Adrenal gland (tissue), 12 donors: ENCODE results near the gene EPO. TPM values are rescaled to one million over a fixed set of nuclear protein-coding genes. Genes with fewer than 3 reads are reported as not detected.

Experiments
- DNase-seq, 7 donors: peaks; one replicate each; pipeline ENCODE4 v3.0.0-alpha.2; 2019 to 2020
- H3K27ac ChIP-seq, 5 donors: fragments of 200-600 bp; sonication (generic) in 4 of 5; 1 replicate in 3 of 5; 2 replicates in 2 of 5; pipeline versions ENCODE4 v1.5.1 to v1.8.0; 2016 to 2020; ENCODE audit warnings: mild to moderate bottlenecking in 1 of 5
- H3K27me3 ChIP-seq: fragments of 200-600 bp; 2 replicates; pipeline ENCODE4 v1.8.0; 2021
- H3K36me3 ChIP-seq, 2 donors: fragments of 200-600 bp; replicated peaks in 1 of 2; 1 replicate in 1 of 2; 2 replicates in 1 of 2; pipeline versions ENCODE4 v1.5.1 to v1.8.0; 2018 to 2022
- H3K4me1 ChIP-seq, 2 donors: fragments of 200-600 bp; replicated peaks in 1 of 2; 1 replicate in 1 of 2; 2 replicates in 1 of 2; pipeline versions ENCODE4 v1.5.1 to v1.8.0; 2018 to 2021
- H3K4me3 ChIP-seq, 4 donors: fragments of 200-600 bp; sonication (generic) in 3 of 4; one replicate each; pipeline ENCODE4 v1.5.1; 2016 to 2018
- H3K9me3 ChIP-seq, 3 donors: fragments of 200-600 bp; sonication (generic) in 1 of 3; replicated peaks in 1 of 3; 1 replicate in 2 of 3; 2 replicates in 1 of 3; pipeline versions ENCODE4 v1.5.1 to v1.8.0; 2016 to 2021
- POLR2A ChIP-seq, 2 donors: fragments of 450-650 bp; IDR thresholded peaks; one replicate each; pipeline ENCODE4 v1.6.1; 2017; ENCODE audit warnings: antibody characterized with exemption in 2 of 2, mild to moderate bottlenecking in 2 of 2, moderate library complexity in 1 of 2
- WGBS, 4 donors: extraction: QIAGEN DNeasy Blood & Tissue Kit in 2 of 4; methylation state at CpG; one replicate each; pipeline versions ENCODE4 v1.1.5 to v1.1.7; 2013 to 2017; 5-methylcytosine and 5-hydroxymethylcytosine counted together
- intact Hi-C, 2 donors: fragments of 100-400 bp; cut with DNase I; formaldehyde crosslinking; loops; one replicate each; pipeline versions ENCODE4 v1.14.1 to v1.15.0; 2022 to 2023
- polyA plus RNA-seq, 3 donors: library from polyadenylated mRNA; stranded (reverse); fragments of 200-250 nt in 2 of 3; fragments of 350-450 nt in 1 of 3; fragmentation: Illumina TruSeq in 1 of 3; extraction: RNeasy Lipid Tissue Mini Kit (QIAGEN cat#74804) in 1 of 3; gene quantifications; one replicate each; pipeline ENCODE4 v1.2.3, GENCODE V29; 2013 to 2014
- total RNA-seq, 9 donors: library from RNA; depleted of rRNA in 4 of 9; stranded (reverse); fragments of >200 nt in 4 of 9; fragments of 120-200 nt in 1 of 9; fragmentation: NEBNext Ultra II Directional in 1 of 9; extraction: Animal tissue kit (Norgen Biotek cat#: 25700) in 1 of 9; gene quantifications; one replicate each; pipeline versions ENCODE4 v1.1.0 to v1.2.4, GENCODE V29; 2013 to 2023
- TF ChIP-seq, protein P1 (sequence below), 6 experiments: fragments of 450-650 bp in 4 of 6; fragments of 200-600 bp in 2 of 6; sonication (generic) in 1 of 6; IDR thresholded peaks; 1 replicate in 5 of 6; 2 replicates in 1 of 6; pipeline versions ENCODE4 v1.5.1 to v1.8.0; 2016 to 2021; ENCODE audit warnings: antibody characterized with exemption in 6 of 6, mild to moderate bottlenecking in 2 of 6, moderate library complexity in 1 of 6
- donor health status: healthy with polysubstance abuse.
- donor health status: Bipolar disorder and iron deficiency.
- donor health status: DM: yes; HTN: yes; CAD: no.
- donor health status: DM: no; HTN: no; CAD: no.
- donor health status: DM: no; HTN: no; CAD: no.
- donor health status: DM: yes; HTN: yes; CAD: no.

The EPO gene
- total and polyA plus RNA-seq, 12 donors, result 0.10 to 0.17 TPM; not detected in 10

DNA sequence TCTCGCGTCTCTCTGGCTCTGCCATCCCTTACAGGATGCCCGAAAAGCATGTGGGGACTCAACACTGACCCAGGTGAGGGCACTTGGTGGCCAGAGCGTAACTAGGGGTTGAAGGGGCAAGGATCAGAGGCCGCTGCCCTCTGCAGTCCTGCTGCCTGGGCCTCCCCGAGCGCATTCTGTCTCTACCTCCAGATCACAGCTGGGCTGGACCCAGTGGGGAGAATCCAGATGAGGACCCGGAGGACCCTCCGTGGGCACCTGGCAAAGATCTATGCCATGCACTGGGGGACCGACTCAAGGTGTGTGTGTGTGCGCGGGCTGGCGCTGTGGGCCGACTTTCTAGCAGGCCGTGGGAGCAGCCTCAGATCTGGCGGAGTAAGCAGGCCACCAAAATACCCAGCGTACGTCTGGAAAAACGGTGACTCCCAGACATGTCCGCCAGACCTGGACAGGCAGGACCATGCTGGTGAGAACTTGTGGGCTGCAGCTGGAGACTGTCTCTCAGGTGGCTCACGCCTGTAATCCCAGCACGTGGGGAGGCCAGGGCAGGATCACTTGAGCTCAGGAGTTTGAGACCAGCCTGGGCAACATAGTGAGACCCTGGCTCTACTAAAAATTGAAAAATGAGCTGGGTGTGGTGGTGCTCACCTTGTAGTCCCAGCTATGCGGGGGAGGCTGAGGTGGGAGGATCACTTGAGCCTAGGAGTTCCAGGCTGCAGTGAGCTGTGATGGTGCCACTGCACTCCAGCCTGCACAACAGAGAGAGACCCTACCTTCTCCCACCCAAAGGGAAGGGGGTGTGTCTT lies 43.6 kb upstream of the EPO start:
- Histone ChIP-seq H3K4me1 (peaks cover 10 to 31% of the 10 kb centered on the region in 2 donors), H3K9me3 (no peaks in the 10 kb centered on the region), H3K36me3 (peaks cover 0 to 45% of the 10 kb centered on the region in 2 donors), H3K27me3 (no peaks in the 10 kb centered on the region), H3K27ac (peak overlapping the region; percentile 48 to 99 (median 96)), H3K4me3 (peak overlapping the region in 1 of 4 donors; percentile 83)
- 72 to 78% (median 75%) methylated on average over 18 to 23 of the region's 23 CpGs for WGBS, 4 donors
- intact Hi-C loops, result loop anchor here in 1 of 2 donors (5.0 kb wide), 1 partner anchor 94 kb away; no protein-coding TSS in a partner anchor
- DNase-seq, result peak in 5 of 7 donors; percentile 11 to 65 (median 35)
- no peak for TF ChIP-seq POLR2A (IDR thresholded peaks at IDR 0.05)
- TF ChIP-seq, protein P1, sequence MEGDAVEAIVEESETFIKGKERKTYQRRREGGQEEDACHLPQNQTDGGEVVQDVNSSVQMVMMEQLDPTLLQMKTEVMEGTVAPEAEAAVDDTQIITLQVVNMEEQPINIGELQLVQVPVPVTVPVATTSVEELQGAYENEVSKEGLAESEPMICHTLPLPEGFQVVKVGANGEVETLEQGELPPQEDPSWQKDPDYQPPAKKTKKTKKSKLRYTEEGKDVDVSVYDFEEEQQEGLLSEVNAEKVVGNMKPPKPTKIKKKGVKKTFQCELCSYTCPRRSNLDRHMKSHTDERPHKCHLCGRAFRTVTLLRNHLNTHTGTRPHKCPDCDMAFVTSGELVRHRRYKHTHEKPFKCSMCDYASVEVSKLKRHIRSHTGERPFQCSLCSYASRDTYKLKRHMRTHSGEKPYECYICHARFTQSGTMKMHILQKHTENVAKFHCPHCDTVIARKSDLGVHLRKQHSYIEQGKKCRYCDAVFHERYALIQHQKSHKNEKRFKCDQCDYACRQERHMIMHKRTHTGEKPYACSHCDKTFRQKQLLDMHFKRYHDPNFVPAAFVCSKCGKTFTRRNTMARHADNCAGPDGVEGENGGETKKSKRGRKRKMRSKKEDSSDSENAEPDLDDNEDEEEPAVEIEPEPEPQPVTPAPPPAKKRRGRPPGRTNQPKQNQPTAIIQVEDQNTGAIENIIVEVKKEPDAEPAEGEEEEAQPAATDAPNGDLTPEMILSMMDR (IDR thresholded peaks at IDR 0.05), result no peak

DNA sequence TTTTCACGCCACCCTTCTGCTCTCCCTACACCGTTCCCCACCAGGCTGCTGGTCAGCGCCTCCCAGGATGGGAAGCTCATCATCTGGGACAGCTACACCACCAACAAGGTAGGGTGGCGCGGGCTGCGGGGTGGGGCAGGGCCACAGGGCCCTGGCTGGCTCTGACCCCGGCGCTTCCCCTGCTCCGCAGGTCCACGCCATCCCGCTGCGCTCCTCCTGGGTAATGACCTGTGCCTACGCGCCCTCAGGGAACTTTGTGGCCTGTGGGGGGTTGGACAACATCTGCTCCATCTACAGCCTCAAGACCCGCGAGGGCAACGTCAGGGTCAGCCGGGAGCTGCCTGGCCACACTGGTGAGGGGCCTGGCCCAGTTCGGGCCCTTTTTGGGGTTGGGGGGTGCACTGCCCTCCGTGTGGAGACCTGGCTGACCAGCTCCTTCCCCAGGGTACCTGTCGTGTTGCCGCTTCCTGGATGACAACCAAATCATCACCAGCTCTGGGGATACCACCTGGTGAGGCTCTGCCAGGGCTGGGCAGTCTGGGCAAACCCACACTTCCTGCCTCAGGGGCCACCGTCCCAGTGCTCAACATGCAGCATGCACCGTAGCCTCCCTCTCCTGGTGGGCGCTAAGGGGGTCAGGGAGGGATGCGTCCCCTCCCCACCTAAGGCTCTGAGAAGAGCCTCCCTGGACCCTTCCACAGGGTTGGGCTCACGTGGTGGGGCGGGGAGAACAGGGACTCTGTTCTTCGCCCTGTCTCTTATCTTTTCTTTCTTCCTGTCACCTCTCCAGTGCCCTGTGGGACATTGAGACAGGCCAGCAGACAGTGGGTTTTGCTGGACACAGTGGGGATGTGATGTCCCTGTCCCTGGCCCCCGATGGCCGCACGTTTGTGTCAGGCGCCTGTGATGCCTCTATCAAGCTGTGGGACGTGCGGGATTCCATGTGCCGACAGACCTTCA lies 42.7 kb upstream of the EPO start:
- H3K27ac ChIP-seq, result peak overlapping the region in 1 of 5 donors; percentile 20
- peaks cover 10 to 35% of the 10 kb centered on the region in 2 donors for H3K4me1 ChIP-seq
- no peaks in the 10 kb centered on the region for H3K27me3 ChIP-seq
- 87 to 89% (median 87%) methylated on average over 25 to 36 of the region's 36 CpGs for WGBS, 4 donors
- TF ChIP-seq, protein P1 (IDR thresholded peaks at IDR 0.05), result no peak
- no peak for TF ChIP-seq POLR2A (IDR thresholded peaks at IDR 0.05)
- intact Hi-C loops, result loop anchor here in 1 of 2 donors (5.0 kb wide), 1 partner anchor 95 kb away; no protein-coding TSS in a partner anchor
- peaks cover 0 to 53% of the 10 kb centered on the region in 2 donors for H3K36me3 ChIP-seq
- peak in 5 of 7 donors; percentile 25 to 58 (median 30) for DNase-seq
- H3K9me3 ChIP-seq, result no peaks in the 10 kb centered on the region
- no peak overlapping the region for H3K4me3 ChIP-seq

DNA sequence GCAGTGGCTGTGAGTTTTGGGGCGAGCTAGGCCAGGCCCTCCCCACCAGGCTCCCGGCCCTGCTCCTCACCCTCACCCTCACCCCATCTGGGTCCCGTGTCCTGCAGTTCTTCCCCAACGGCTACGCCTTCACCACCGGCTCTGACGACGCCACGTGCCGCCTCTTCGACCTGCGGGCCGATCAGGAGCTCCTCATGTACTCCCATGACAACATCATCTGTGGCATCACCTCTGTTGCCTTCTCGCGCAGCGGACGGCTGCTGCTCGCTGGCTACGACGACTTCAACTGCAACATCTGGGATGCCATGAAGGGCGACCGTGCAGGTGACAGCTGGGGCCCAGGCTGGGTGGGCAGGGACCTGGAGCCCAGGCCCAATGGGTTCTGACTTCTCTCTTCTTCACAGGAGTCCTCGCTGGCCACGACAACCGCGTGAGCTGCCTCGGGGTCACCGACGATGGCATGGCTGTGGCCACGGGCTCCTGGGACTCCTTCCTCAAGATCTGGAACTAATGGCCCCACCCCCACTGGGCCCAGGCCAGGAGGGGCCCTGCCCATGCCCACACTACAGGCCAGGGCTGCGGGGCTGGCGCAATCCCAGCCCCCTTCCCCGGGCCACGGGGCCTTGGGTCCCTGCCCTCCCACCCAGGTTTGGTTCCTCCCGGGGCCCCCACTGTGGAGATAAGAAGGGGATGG lies 41.8 kb upstream of the EPO start:
- Histone ChIP-seq H3K27me3 (no peaks in the 10 kb centered on the region), H3K4me3 (no peak overlapping the region), H3K27ac (peak overlapping the region in 2 of 5 donors; percentile 38 to 74), H3K9me3 (no peaks in the 10 kb centered on the region), H3K36me3 (peaks cover 0 to 61% of the 10 kb centered on the region in 2 donors), H3K4me1 (peaks cover 10 to 35% of the 10 kb centered on the region in 2 donors)
- intact Hi-C loops, result loop anchor here in 1 of 2 donors (5.0 kb wide), 1 partner anchor 96 kb away; no protein-coding TSS in a partner anchor
- 71 to 92% (median 80%) methylated on average over 22 to 35 of the region's 35 CpGs for WGBS, 4 donors
- TF ChIP-seq, protein P1 (IDR thresholded peaks at IDR 0.05), result no peak
- TF ChIP-seq POLR2A (IDR thresholded peaks at IDR 0.05), result no peak
- DNase-seq, result peak in 5 of 7 donors; percentile 23 to 64 (median 40)
